CD4-positive, alpha-beta T cell treated with Interferon alpha-2 for 1 hour (primary cell): ENCODE data around the gene OSBPL3.

ENCODE experiments used
- DNase-seq, 2 donors: peaks; one replicate each; pipeline ENCODE4 v3.0.0-alpha.2; 2020 to 2022

The OSBPL3 gene

DNA sequence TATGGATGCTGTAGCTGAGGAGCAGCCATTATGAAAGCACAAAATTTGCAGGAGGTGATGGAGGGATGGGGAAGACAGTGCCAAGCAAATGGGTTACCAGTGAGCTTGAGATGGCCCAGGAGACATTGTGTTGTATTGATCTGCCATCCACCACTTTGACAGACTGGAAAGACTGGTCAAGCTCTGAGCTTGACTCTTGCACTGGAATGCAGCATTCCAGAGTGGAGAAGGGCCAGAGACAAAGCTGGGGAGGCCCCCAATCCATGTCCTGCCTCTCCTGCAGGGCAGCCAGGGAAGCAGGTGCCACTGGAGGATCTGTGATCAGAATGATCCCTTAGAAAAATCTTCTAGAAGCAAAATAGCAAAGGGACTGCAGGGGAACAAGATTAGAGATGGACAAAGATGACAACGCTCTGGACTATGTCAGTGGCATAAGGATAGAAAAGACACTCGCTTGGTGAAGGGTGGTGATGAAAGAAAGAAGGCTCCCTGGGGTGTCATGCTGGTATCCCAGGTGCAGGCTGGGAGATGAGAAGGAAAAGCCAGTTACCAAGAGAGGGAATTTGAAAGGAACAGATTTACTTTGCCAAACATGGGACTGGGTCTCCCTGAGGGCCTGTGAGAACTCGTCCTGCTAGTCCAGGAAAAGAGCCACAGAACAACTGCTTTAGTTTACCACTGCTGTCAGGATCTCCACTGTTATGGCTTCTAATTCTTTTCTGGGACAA lies 227.7 kb downstream of the OSBPL3 start:
- no peak for DNase-seq

DNA sequence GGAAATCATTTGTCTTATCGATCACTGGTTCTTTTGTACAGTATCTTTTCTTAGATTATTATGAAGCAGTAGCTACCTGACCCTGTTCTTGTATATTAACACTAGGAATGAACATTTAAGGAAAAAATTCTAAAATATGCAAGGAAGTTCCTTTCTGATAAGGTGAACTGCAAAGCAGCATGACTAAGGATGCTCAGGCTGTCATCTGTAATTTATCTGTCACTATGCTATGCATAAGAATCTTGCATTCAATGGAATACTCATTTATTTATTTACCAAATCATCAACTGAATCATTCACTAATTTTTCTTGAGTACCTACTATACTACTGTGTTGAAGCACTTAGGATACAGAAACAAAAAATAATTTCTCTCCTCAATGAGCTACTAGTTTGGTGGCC lies 228.5 kb downstream of the OSBPL3 start:
- no peak for DNase-seq

DNA sequence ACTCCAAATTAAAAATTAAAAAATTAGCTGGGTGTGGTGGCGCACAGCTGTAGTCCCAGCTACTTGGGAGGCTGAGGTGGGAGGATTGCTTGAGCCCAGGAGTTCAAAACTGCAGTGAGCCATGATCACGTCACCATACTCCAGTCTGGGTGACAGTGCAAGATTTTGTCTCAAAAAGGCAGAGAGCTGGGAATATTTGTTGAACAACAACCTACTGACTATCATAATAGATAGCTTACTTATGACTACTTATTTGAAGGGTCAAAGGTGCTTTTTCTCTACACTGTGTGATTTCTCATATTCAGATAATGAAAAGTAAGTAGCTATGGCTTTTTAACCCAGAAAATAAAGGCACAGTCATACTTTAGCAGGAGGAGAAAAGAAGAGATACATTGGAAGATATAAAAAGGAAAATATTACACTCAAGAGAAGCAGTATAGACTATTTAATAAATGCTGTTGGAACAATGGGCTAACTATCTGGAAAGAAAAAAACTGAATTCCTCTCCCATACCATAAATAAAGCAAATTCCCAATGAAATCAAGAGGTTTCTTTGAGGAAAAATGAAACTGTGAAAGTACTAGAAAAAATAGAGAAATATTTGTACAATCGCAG lies 229.4 kb downstream of the OSBPL3 start:
- DNase-seq: no peak

DNA sequence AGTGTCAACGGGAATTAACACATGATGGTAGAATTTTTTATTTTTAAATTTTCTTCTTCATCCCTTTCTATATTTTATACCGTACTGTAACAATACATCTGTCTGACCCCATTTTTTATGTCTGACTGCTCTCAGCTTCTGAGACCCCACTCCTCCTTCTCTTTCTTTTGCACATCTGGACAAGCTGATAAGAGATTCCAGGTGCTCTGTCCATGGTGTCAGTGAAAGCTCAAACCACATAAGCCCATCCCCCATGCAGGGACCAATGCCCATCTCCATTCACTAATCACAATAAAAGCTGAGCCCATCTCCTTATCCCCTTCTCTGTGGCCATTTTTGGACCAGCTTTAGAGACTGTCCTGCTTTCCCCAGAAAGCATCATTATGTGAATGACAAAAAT lies 231.5 kb downstream of the OSBPL3 start:
- no peak for DNase-seq
